HepG2 (cell line): Measurements from ENCODE around the gene DLEC1. TPM values are rescaled to one million over a fixed set of nuclear protein-coding genes. Genes with fewer than 3 reads are reported as not detected.

Source experiments
- ATAC-seq: fragments of 200-7000 bp; cut with Tn5 transposase; 3 replicates; pipeline ENCODE4 v1.9.1; 2020; ENCODE audit warnings: mild to moderate bottlenecking, moderate library complexity
- BruUV-seq: library from RNA; stranded (reverse); fragments of 400-500 nt; replicated peaks from 2 replicates; lab custom pipeline; 2021; lab: Mats Ljungman, UMichigan
- CTCF ChIA-PET: fragments of 300-600 bp; formaldehyde crosslinking; extraction: SDS; loops from one replicate; lab custom pipeline; 2021; ENCODE audit warnings: low total read pairs, inconsistent platforms, low intra/inter-chr PET ratio; lab: Yijun Ruan, JAX
- POLR2A ChIA-PET: fragments of 350-600 bp; sonication (Branson Sonifier 250); formaldehyde crosslinking; loops from one replicate; lab custom pipeline; 2020; ENCODE audit warnings: antibody characterized with exemption, inconsistent platforms; lab: Yijun Ruan, JAX
- DNase-seq: peaks from one replicate; pipeline ENCODE4 v3.0.0-alpha.2; 2015; ENCODE audit warnings: low spot score
- FAIRE-seq: peaks from 3 replicates; lab custom pipeline; 2011; peaks lifted over from hg19 to GRCh38; lab: Jason Lieb, UNC
- H2AFZ ChIP-seq: one replicate; pipeline ENCODE4 v1.6.1; 2011; ENCODE audit warnings: low read length, inconsistent platforms
- H3K27ac ChIP-seq: fragments of 300-600 bp; 3 replicates; pipeline ENCODE4 v1.8.0; 2011; ENCODE audit warnings: mixed run types, mild to moderate bottlenecking, mixed read lengths, low read length, inconsistent platforms; ENCODE audit not compliant: insufficient read depth; ENCODE audit errors: extremely low read length
- H3K27me3 ChIP-seq, 2 experiments: fragments of 200-600 bp in 1 of 2; 2 replicates in 1 of 2; 3 replicates in 1 of 2; pipeline versions ENCODE4 v1.6.0 to v1.8.0; 2011; ENCODE audit warnings: low read length in 2 of 2, mild to moderate bottlenecking in 2 of 2, moderate library complexity in 2 of 2, inconsistent platforms in 1 of 2; ENCODE audit not compliant: insufficient read depth in 2 of 2, control insufficient read depth in 1 of 2
- H3K36me3 ChIP-seq, 2 experiments: fragments of 200-600 bp in 1 of 2; replicated peaks in 1 of 2; 2 replicates in 1 of 2; 3 replicates in 1 of 2; pipeline versions ENCODE4 v1.5.1 to v1.8.0; 2011; ENCODE audit warnings: low read length in 2 of 2, inconsistent platforms in 1 of 2; ENCODE audit not compliant: insufficient read depth in 2 of 2, control insufficient read depth in 1 of 2
- H3K4me1 ChIP-seq: 2 replicates; pipeline ENCODE4 v1.5.1; 2012; ENCODE audit warnings: low read length, inconsistent platforms; ENCODE audit not compliant: insufficient read depth
- H3K4me2 ChIP-seq: 2 replicates; pipeline ENCODE4 v1.6.0; 2011; ENCODE audit warnings: low read depth, low read length, inconsistent platforms
- H3K4me3 ChIP-seq, 3 experiments: fragments of 200-600 bp in 1 of 3; sonication (generic), shearing (Covaris generic) in 1 of 3; replicated peaks in 1 of 3; 2 replicates each; pipeline ENCODE4 v1.5.1; 2011 to 2016; ENCODE audit warnings: low read length in 3 of 3, inconsistent platforms in 2 of 3, low read depth in 2 of 3, mild to moderate bottlenecking in 2 of 3, control low read depth in 1 of 3, mixed read lengths in 1 of 3; ENCODE audit not compliant: insufficient read depth in 1 of 3
- H3K79me2 ChIP-seq: one replicate; pipeline ENCODE4 v1.6.1; 2011; ENCODE audit warnings: low read length, inconsistent platforms; ENCODE audit not compliant: insufficient read depth
- H3K9ac ChIP-seq: 2 replicates; pipeline ENCODE4 v1.6.0; 2011; ENCODE audit warnings: mild to moderate bottlenecking, low read depth, low read length, inconsistent platforms; ENCODE audit not compliant: insufficient read depth
- H3K9me3 ChIP-seq: 2 replicates; pipeline ENCODE4 v1.5.1; 2012; ENCODE audit warnings: mild to moderate bottlenecking, low read length
- H4K20me1 ChIP-seq: 2 replicates; pipeline ENCODE4 v1.6.0; 2011; ENCODE audit warnings: inconsistent platforms, mild to moderate bottlenecking, low read length, moderate library complexity; ENCODE audit not compliant: insufficient read depth
- CENPBD1 ChIP-seq: sonication (generic); formaldehyde crosslinking; IDR thresholded peaks from 2 replicates; pipeline ENCODE4 v1.8.0; 2022; ENCODE audit warnings: missing genetic modification reagents, low read depth, mild to moderate bottlenecking, borderline replicate concordance
- CHD2 ChIP-seq: IDR thresholded peaks from 2 replicates; pipeline ENCODE4 v1.6.1; 2011; ENCODE audit warnings: low read depth, low read length, improper control_type of control experiment
- DPF2 ChIP-seq: sonication (generic); formaldehyde crosslinking; IDR thresholded peaks from 2 replicates; pipeline ENCODE4 v1.4.0; 2020; ENCODE audit warnings: mild to moderate bottlenecking, low read depth, missing genetic modification reagents, borderline replicate concordance
- ETV5 ChIP-seq: IDR thresholded peaks from 2 replicates; pipeline ENCODE4 v1.6.1; 2018; ENCODE audit warnings: missing biosample characterization, missing genetic modification reagents, inconsistent platforms, borderline replicate concordance
- FOXK1 ChIP-seq: sonication (generic); formaldehyde crosslinking; IDR thresholded peaks from 2 replicates; pipeline ENCODE4 v1.4.0; 2020; ENCODE audit warnings: low read depth, missing genetic modification reagents, borderline replicate concordance
- ISX ChIP-seq: sonication (generic); formaldehyde crosslinking; conservative IDR thresholded peaks from 2 replicates; pipeline ENCODE4 v1.5.0; 2020; ENCODE audit warnings: missing genetic modification reagents
- NCOR1 ChIP-seq: fragments of 200-600 bp; sonication (generic); IDR thresholded peaks from 2 replicates; pipeline ENCODE4 v1.7.0; 2017; ENCODE audit warnings: antibody characterized with exemption, low read length, borderline replicate concordance
- SALL2 ChIP-seq: sonication (generic); formaldehyde crosslinking; IDR thresholded peaks from 2 replicates; pipeline ENCODE4 v1.8.1; 2023; ENCODE audit warnings: mild to moderate bottlenecking, missing genetic modification reagents, inconsistent platforms
- SNAI1 ChIP-seq: sonication (generic); formaldehyde crosslinking; IDR thresholded peaks from 2 replicates; pipeline ENCODE4 v1.5.0; 2020; ENCODE audit warnings: mild to moderate bottlenecking, missing genetic modification reagents, borderline replicate concordance
- SP140L ChIP-seq: sonication (generic); formaldehyde crosslinking; IDR thresholded peaks from 2 replicates; pipeline ENCODE4 v1.4.0; 2020; ENCODE audit warnings: missing genetic modification reagents, borderline replicate concordance
- SP2 ChIP-seq: sonication (generic); formaldehyde crosslinking; IDR thresholded peaks from 2 replicates; pipeline ENCODE4 v1.5.1; 2020; ENCODE audit warnings: mild to moderate bottlenecking, missing genetic modification reagents
- YEATS2 ChIP-seq: sonication (generic); formaldehyde crosslinking; IDR thresholded peaks from 2 replicates; pipeline ENCODE4 v1.4.0; 2020; ENCODE audit warnings: missing genetic modification reagents, borderline replicate concordance
- ZC3H13 ChIP-seq: sonication (generic); formaldehyde crosslinking; IDR thresholded peaks from 2 replicates; pipeline ENCODE4 v1.8.1; 2023; ENCODE audit warnings: mild to moderate bottlenecking, missing genetic modification reagents, moderate library complexity
- ZNF737 ChIP-seq: sonication (generic); formaldehyde crosslinking; IDR thresholded peaks from 2 replicates; pipeline ENCODE4 v1.5.0; 2020; ENCODE audit warnings: missing genetic modification reagents, mild to moderate bottlenecking, borderline replicate concordance
- WGBS: methylation state at CpG from one replicate; pipeline ENCODE4 v1.1.6; 2017; ENCODE audit warnings: low lambda C conversion rate; 5-methylcytosine and 5-hydroxymethylcytosine counted together
- in situ Hi-C: cut with HindIII; loops from 2 replicates; pipeline ENCODE4 v1.10.0; 2017; ENCODE audit warnings: low pct_unique_long_range_greater_than_20kb; ENCODE audit not compliant: extremely low pct_ligation_motif_present
- intact Hi-C: fragments of 100-400 bp; cut with micrococcal nuclease; formaldehyde crosslinking; loops from one replicate; pipeline ENCODE4 v1.10.0; 2022; ENCODE audit not compliant: unreplicated experiment
- polyA plus RNA-seq, 8 experiments: library from polyadenylated mRNA; depleted of rRNA in 3 of 8; stranded (reverse) in 7 of 8; unstranded in 1 of 8; fragments of >200 nt; fragmentation: Illumina TruSeq in 4 of 8; extraction: Trizol in 4 of 8; gene quantifications; 2 replicates each; pipeline versions ENCODE4 v1.2.1 to v1.2.3, GENCODE V29; 2011 to 2016; ENCODE audit warnings: low read depth in 4 of 8, missing spikeins in 1 of 8, mixed read lengths in 1 of 8; ENCODE audit not compliant: insufficient read depth in 1 of 8
- total RNA-seq, 5 experiments: library from RNA; depleted of rRNA; stranded (reverse); fragments of >200 nt; fragmentation: Illumina TruSeq; extraction: Trizol; gene quantifications; 2 replicates each; pipeline ENCODE4 v1.2.3, GENCODE V29; 2016; ENCODE audit warnings: low read depth in 1 of 5
- TF ChIP-seq, protein P1 (sequence below): sonication (generic); formaldehyde crosslinking; IDR thresholded peaks from 2 replicates; pipeline ENCODE4 v1.4.0; 2020; ENCODE audit warnings: missing genetic modification reagents
- TF ChIP-seq, protein P2 (sequence below): sonication (generic); formaldehyde crosslinking; IDR thresholded peaks from 2 replicates; pipeline ENCODE4 v1.8.0; 2022; ENCODE audit warnings: missing genetic modification reagents, mild to moderate bottlenecking, borderline replicate concordance
- TF ChIP-seq, protein P3 (sequence below): IDR thresholded peaks from 2 replicates; pipeline ENCODE4 v1.6.1; 2016; ENCODE audit warnings: low read depth, control low read depth

The DLEC1 gene
- total and polyA plus RNA-seq, 2 of the 13 experiments (the other 11 are each of a cell fraction or from before 2014, with no cell fraction given): 0.09 TPM; not detected in 1

GRCh38 chr3:38038447-38038911 lies 529 bp upstream of the DLEC1 start:
- H3K36me3 ChIP-seq: no peaks in the 10 kb centered on the region
- TF ChIP-seq, protein P1, sequence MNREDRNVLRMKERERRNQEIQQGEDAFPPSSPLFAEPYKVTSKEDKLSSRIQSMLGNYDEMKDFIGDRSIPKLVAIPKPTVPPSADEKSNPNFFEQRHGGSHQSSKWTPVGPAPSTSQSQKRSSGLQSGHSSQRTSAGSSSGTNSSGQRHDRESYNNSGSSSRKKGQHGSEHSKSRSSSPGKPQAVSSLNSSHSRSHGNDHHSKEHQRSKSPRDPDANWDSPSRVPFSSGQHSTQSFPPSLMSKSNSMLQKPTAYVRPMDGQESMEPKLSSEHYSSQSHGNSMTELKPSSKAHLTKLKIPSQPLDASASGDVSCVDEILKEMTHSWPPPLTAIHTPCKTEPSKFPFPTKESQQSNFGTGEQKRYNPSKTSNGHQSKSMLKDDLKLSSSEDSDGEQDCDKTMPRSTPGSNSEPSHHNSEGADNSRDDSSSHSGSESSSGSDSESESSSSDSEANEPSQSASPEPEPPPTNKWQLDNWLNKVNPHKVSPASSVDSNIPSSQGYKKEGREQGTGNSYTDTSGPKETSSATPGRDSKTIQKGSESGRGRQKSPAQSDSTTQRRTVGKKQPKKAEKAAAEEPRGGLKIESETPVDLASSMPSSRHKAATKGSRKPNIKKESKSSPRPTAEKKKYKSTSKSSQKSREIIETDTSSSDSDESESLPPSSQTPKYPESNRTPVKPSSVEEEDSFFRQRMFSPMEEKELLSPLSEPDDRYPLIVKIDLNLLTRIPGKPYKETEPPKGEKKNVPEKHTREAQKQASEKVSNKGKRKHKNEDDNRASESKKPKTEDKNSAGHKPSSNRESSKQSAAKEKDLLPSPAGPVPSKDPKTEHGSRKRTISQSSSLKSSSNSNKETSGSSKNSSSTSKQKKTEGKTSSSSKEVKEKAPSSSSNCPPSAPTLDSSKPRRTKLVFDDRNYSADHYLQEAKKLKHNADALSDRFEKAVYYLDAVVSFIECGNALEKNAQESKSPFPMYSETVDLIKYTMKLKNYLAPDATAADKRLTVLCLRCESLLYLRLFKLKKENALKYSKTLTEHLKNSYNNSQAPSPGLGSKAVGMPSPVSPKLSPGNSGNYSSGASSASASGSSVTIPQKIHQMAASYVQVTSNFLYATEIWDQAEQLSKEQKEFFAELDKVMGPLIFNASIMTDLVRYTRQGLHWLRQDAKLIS (CRISPR knock-in tag): no peak
- TF ChIP-seq CHD2 (no peak), FOXK1 (no peak), SP2 (no peak), SNAI1 (no peak), SALL2 (CRISPR knock-in tag) (no peak), SP140L (no peak), ISX (no peak), YEATS2 (CRISPR knock-in tag) (no peak), ETV5 (CRISPR knock-in tag) (no peak), CENPBD1 (CRISPR knock-in tag) (no peak), ZNF737 (CRISPR knock-in tag) (no peak), ZC3H13 (CRISPR knock-in tag) (no peak), NCOR1 (no peak), DPF2 (CRISPR knock-in tag) (no peak)
- TF ChIP-seq, protein P2, sequence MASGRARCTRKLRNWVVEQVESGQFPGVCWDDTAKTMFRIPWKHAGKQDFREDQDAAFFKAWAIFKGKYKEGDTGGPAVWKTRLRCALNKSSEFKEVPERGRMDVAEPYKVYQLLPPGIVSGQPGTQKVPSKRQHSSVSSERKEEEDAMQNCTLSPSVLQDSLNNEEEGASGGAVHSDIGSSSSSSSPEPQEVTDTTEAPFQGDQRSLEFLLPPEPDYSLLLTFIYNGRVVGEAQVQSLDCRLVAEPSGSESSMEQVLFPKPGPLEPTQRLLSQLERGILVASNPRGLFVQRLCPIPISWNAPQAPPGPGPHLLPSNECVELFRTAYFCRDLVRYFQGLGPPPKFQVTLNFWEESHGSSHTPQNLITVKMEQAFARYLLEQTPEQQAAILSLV (CRISPR knock-in tag): no peak
- TF ChIP-seq, protein P3, sequence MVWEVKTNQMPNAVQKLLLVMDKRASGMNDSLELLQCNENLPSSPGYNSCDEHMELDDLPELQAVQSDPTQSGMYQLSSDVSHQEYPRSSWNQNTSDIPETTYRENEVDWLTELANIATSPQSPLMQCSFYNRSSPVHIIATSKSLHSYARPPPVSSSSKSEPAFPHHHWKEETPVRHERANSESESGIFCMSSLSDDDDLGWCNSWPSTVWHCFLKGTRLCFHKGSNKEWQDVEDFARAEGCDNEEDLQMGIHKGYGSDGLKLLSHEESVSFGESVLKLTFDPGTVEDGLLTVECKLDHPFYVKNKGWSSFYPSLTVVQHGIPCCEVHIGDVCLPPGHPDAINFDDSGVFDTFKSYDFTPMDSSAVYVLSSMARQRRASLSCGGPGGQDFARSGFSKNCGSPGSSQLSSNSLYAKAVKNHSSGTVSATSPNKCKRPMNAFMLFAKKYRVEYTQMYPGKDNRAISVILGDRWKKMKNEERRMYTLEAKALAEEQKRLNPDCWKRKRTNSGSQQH (CRISPR knock-in tag): no peak
- TF ChIP-seq, all 625 proteins: peak for 0
- no peak overlapping the region for H3K4me2 ChIP-seq
- ChIA-PET CTCF (no interaction called here), POLR2A (no interaction called here)
- H3K27me3 ChIP-seq: peaks cover 3 to 28% of the 10 kb centered on the region in 2 experiments; a peak in 3 of 5 replicates
- no peaks in the 10 kb centered on the region for H3K4me1 ChIP-seq
- H3K9ac ChIP-seq: no peak overlapping the region
- H4K20me1 ChIP-seq: no peaks in the 10 kb centered on the region
- no peak overlapping the region for H3K4me3 ChIP-seq
- H3K27ac ChIP-seq: no peak overlapping the region
- intact Hi-C loops (no loop called here), in situ Hi-C loops (no loop called here)
- no peaks in the 10 kb centered on the region for H3K9me3 ChIP-seq
- FAIRE-seq: no peak
- no peaks in the 10 kb centered on the region for H3K79me2 ChIP-seq
- H2AFZ ChIP-seq: no peak overlapping the region
- no peak for DNase-seq
- 36% methylated on average over 5 of the region's 5 CpGs for WGBS
- no peak for ATAC-seq
- no TSS peak for BruUV-seq
